Endothelial cell of umbilical vein (primary cell): ENCODE data around the gene KATNIP.

Experiments used
- CTCF ChIP-seq, 2 donors: IDR thresholded peaks; 1 replicate in 1 of 2; 2 replicates in 1 of 2; pipeline ENCODE4 v1.5.1; 2011; ENCODE audit warnings: low read length in 2 of 2, mild to moderate bottlenecking in 2 of 2, moderate library complexity in 2 of 2, control low read depth in 1 of 2, inconsistent platforms in 1 of 2, low read depth in 1 of 2; ENCODE audit not compliant: insufficient read depth in 1 of 2; ENCODE audit errors: extremely low read depth in 1 of 2
- POLR2AphosphoS5 ChIP-seq: IDR thresholded peaks from 2 replicates; pipeline ENCODE4 v1.6.1; 2012; ENCODE audit warnings: low read depth, mild to moderate bottlenecking, control low read depth, low read length, moderate library complexity; ENCODE audit not compliant: insufficient read depth

GRCh38 chr16:27596411-27596810 is 46.5 kb downstream of the KATNIP start:
- TF ChIP-seq CTCF (IDR thresholded peaks at IDR 0.05; ENCODE audit: extremely low read depth in 1 of 2, insufficient read depth in 1 of 2, low read depth in 1 of 2, low read length in 2 of 2) (no peak), POLR2AphosphoS5 (no peak)
